ENCODE data around the gene NEK5. TPM values are rescaled to one million over a fixed set of nuclear protein-coding genes. Genes with fewer than 3 reads are reported as not detected.
A peak's percentile ranks its signal among the peaks of the same experiment; 100 is the strongest.

NEK5 gene
- total and polyA plus RNA-seq, 2 of the 8 experiments (the other 6 are each of a cell fraction or from before 2014, with no cell fraction given) = 0.12 to 0.35 TPM

DNA sequence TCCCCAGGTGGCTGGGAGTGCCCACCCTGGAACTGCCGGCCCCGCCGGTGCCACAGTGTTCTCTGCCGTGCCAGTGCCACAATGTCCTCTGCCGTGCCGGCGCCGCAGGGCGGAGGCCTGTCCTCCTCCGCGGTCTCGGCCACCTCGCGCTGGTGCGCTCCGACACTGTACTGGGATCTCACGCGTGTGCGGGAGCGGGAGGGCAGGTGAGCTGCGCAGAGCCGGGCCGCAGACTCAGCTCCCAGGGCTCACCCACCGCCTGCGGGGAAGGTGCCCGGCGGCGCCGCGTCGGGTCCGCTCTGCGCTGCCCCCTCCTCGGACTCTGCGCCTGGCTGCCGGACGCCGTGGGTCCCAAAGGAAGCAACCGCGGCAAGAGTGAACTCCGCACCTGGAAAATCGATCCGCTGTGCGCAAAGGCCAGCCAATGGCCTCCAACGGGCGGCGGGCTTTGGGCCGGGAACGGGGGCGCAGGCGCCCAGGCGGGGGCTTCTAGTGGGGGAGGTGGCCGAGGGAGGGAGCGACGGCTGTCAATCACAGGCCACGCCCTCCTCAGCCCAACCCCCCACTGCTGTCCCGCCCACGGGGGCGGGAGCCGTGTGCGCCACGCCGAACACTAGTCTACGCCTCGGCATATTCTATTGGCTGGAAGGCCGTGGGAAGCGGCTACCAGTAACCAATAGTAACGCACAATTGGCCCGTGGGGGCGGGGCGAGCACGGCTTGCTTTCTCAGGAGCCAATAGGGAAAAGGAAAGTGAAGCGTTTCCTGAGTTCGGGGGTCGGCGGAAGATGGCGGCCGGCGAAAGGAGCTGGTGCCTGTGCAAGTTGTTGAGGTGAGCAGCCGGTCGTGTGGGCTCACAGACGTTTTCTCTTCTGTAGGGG lies 117.0 kb downstream of the NEK5 start, which contains the start of gene ALG11 (continued):
- TF ChIP-seq BRCA1 (IDR thresholded peaks at IDR 0.05; ENCODE audit: low read depth, low read length) (no peak), EGR1 (IDR thresholded peaks at IDR 0.05; ENCODE audit: borderline replicate concordance, low read depth, low read length) (peak; percentile 74), SP2 (IDR thresholded peaks at IDR 0.05; ENCODE audit: low read length) (peak; percentile 62), SAP30 (IDR thresholded peaks at IDR 0.05; ENCODE audit: insufficient read depth, insufficient replicate concordance, low read length) (no peak), SUZ12 (IDR thresholded peaks at IDR 0.05; ENCODE audit: low read length) (peak; percentile 48; the same call in 1 of the 2 replicates), CHD2 (IDR thresholded peaks at IDR 0.05; ENCODE audit: low read length) (peak; percentile 60), POLR2A (IDR thresholded peaks at IDR 0.05; ENCODE audit: control extremely low read depth in 1 of 2, low read depth in 2 of 2, low read length in 2 of 2) (peak; percentile 80 to 91), HDAC2 (IDR thresholded peaks at IDR 0.05; ENCODE audit: borderline replicate concordance in 1 of 2, low read depth in 2 of 2, low read length in 2 of 2) (no peak; a peak in 2 of 4 replicates), CBX8 (IDR thresholded peaks at IDR 0.05; ENCODE audit: borderline replicate concordance, low read depth, low read length) (no peak), NRF1 (IDR thresholded peaks at IDR 0.05; ENCODE audit: low read depth, low read length) (0 out of 2 replicates have a peak, but pooled peaks have one; percentile 2), POLR2AphosphoS5 (IDR thresholded peaks at IDR 0.05; ENCODE audit: low read depth, low read length) (peak; percentile 78), BACH1 (IDR thresholded peaks at IDR 0.05; ENCODE audit: low read length) (peak; percentile 62), MAFK (IDR thresholded peaks at IDR 0.05; ENCODE audit: low read depth, low read length) (no peak), RAD21 (IDR thresholded peaks at IDR 0.05 in 1 of 2, conservative IDR thresholded peaks at IDR 0.05 in 1 of 2; ENCODE audit: low read depth in 2 of 2, low read length in 2 of 2) (no peak), CTBP2 (IDR thresholded peaks at IDR 0.05; ENCODE audit: borderline replicate concordance, insufficient read depth, insufficient read length, low read length) (no peak), CREB1 (IDR thresholded peaks at IDR 0.05) (no peak; the same call in none of the 2 replicates), POU5F1 (IDR thresholded peaks at IDR 0.05; ENCODE audit: low read depth, low read length) (no peak), TAF1 (IDR thresholded peaks at IDR 0.05; ENCODE audit: low read depth, low read length) (peak; percentile 89), SIX5 (IDR thresholded peaks at IDR 0.05; ENCODE audit: low read depth, low read length) (no peak), NANOG (IDR thresholded peaks at IDR 0.05; ENCODE audit: insufficient read depth, low read depth, low read length, poor library complexity, severe bottlenecking) (peak; percentile 39), BCL11A (IDR thresholded peaks at IDR 0.05; ENCODE audit: low read depth in 2 of 2, low read length in 2 of 2) (no peak), YY1 (IDR thresholded peaks at IDR 0.05; ENCODE audit: low read depth, low read length) (peak; percentile 95)
- TF ChIP-seq, protein P1, sequence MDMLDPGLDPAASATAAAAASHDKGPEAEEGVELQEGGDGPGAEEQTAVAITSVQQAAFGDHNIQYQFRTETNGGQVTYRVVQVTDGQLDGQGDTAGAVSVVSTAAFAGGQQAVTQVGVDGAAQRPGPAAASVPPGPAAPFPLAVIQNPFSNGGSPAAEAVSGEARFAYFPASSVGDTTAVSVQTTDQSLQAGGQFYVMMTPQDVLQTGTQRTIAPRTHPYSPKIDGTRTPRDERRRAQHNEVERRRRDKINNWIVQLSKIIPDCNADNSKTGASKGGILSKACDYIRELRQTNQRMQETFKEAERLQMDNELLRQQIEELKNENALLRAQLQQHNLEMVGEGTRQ (IDR thresholded peaks at IDR 0.05; ENCODE audit: low read length) = no peak

Measured in H1 (cell line).